ENCODE data around the gene ZBTB12. TPM values are rescaled to one million over a fixed set of nuclear protein-coding genes. Genes with fewer than 3 reads are reported as not detected.
A peak's percentile ranks its signal among the peaks of the same experiment; 100 is the strongest.

Gene ZBTB12
- total and polyA plus RNA-seq, 4 experiments from 2014 or later, result 2.4 to 2.5 TPM; not detected in 2

- H3K9me3 Mint-ChIP-seq, result no peaks in the 10 kb centered on the region
- Histone ChIP-seq H3K4me3 (ENCODE audit: low read length in 2 of 2) (peak overlapping the region in 1 of 2 donors; percentile 49), H3K4me1 (ENCODE audit: insufficient read depth, low read length) (peaks cover 34% of the 10 kb centered on the region), H3K27me3 (ENCODE audit: insufficient read depth, low read length) (no peaks in the 10 kb centered on the region), H3K36me3 (ENCODE audit: insufficient read depth, low read length) (no peaks in the 10 kb centered on the region), H3K27ac (ENCODE audit: low read depth, low read length) (peak overlapping the region; percentile 58), H3K9me3 (ENCODE audit: control insufficient read depth in 1 of 2, low read length in 2 of 2) (no peaks in the 10 kb centered on the region)
- CTCF ChIA-PET (ENCODE audit: partially characterized antibody), result no interaction called here
- peaks cover 17 to 40% (median 29%) of the 10 kb centered on the region in 4 donors for H3K4me1 Mint-ChIP-seq
- H3K27ac Mint-ChIP-seq, result peak overlapping the region in 5 of 7 donors; percentile 48 to 74 (median 71)
- peaks cover 0 to 13% of the 10 kb centered on the region in 2 donors for H3K36me3 Mint-ChIP-seq
- H3K27me3 Mint-ChIP-seq, result peaks cover 0 to under 1% of the 10 kb centered on the region in 2 donors
- peak overlapping the region in 7 of 8 donors; percentile 73 to 82 (median 75) for H3K4me3 Mint-ChIP-seq
- POLR2A ChIA-PET (ENCODE audit: partially characterized antibody), result interaction anchor here (0.7 to 2.3 kb wide), 7 partner anchors 44 to 360 kb away, joined by 3 to 17 read pairs (median 4); partner anchors contain the start of genes DDX39B, DXO, NELFE and SKIC2
- peak; percentile 69 to 77 (median 71) for DNase-seq
- intact Hi-C loops (cut with micrococcal nuclease), result no loop called here
Measured at GRCh38 chr6:31901415-31901952, 402 bp downstream of the ZBTB12 start.

- DNase-seq, result peak in 1 of 5 donors; percentile 40
- Histone ChIP-seq H3K27ac (ENCODE audit: low read depth, low read length) (peak overlapping the region; percentile 58), H3K4me1 (ENCODE audit: insufficient read depth, low read length) (peaks cover 39% of the 10 kb centered on the region), H3K27me3 (ENCODE audit: insufficient read depth, low read length) (no peaks in the 10 kb centered on the region), H3K9me3 (ENCODE audit: control insufficient read depth in 1 of 2, low read length in 2 of 2) (no peaks in the 10 kb centered on the region), H3K36me3 (ENCODE audit: insufficient read depth, low read length) (peaks cover under 1% of the 10 kb centered on the region), H3K4me3 (ENCODE audit: low read length in 2 of 2) (peak overlapping the region in 1 of 2 donors; percentile 49)
- Mint-ChIP-seq H3K4me1 (peaks cover 19 to 45% (median 31%) of the 10 kb centered on the region in 4 donors), H3K27ac (peak overlapping the region in 6 of 7 donors; percentile 9 to 78 (median 59)), H3K27me3 (no peaks in the 10 kb centered on the region), H3K36me3 (peaks cover 0 to 16% of the 10 kb centered on the region in 2 donors), H3K9me3 (no peaks in the 10 kb centered on the region), H3K4me3 (peak overlapping the region in 7 of 8 donors; percentile 73 to 82 (median 75))
- intact Hi-C loops (cut with micrococcal nuclease), result no loop called here
- ChIA-PET CTCF (ENCODE audit: partially characterized antibody) (no interaction called here), POLR2A (ENCODE audit: partially characterized antibody) (interaction anchor here (0.8 to 2.3 kb wide), 5 partner anchors 51 to 359 kb away, joined by 3 to 17 read pairs (median 4); partner anchors contain the start of genes DDX39B, DXO, NELFE and SKIC2)
Measured at GRCh38 chr6:31900917-31901414, 920 bp downstream of the ZBTB12 start.

GRCh38 chr6:31899882-31900722 is 1.8 kb downstream of the ZBTB12 start:
- peak overlapping the region in 6 of 8 donors; percentile 15 to 85 (median 58) for H3K4me3 Mint-ChIP-seq
- no peaks in the 10 kb centered on the region for H3K27me3 ChIP-seq (ENCODE audit: insufficient read depth, low read length)
- DNase-seq, result peak in 1 of 5 donors; percentile 51
- POLR2A ChIA-PET (ENCODE audit: partially characterized antibody), result interaction anchor here (1.1 kb wide), 1 partner anchor 359 kb away, joined by 3 read pairs; the partner anchor contains the start of gene DDX39B
- H3K27me3 Mint-ChIP-seq, result no peaks in the 10 kb centered on the region
- CTCF ChIA-PET (ENCODE audit: partially characterized antibody), result no interaction called here
- H3K4me3 ChIP-seq (ENCODE audit: low read length in 2 of 2), result no peak overlapping the region
- no peaks in the 10 kb centered on the region for H3K9me3 ChIP-seq (ENCODE audit: control insufficient read depth in 1 of 2, low read length in 2 of 2)
- intact Hi-C loops (cut with micrococcal nuclease), result loop anchor here (5.0 kb wide), 3 partner anchors 233 to 1307 kb away; partner anchors contain the start of genes AGPAT1, CSNK2B, LY6G5B and RING1
- no peaks in the 10 kb centered on the region for H3K9me3 Mint-ChIP-seq
- peaks cover 42% of the 10 kb centered on the region for H3K4me1 ChIP-seq (ENCODE audit: insufficient read depth, low read length)
- peak overlapping the region in 5 of 7 donors; percentile 36 to 96 (median 70) for H3K27ac Mint-ChIP-seq
- H3K36me3 Mint-ChIP-seq, result peaks cover 0 to 23% of the 10 kb centered on the region in 2 donors
- no peak overlapping the region for H3K27ac ChIP-seq (ENCODE audit: low read depth, low read length)
- H3K4me1 Mint-ChIP-seq, result peaks cover 22 to 51% (median 34%) of the 10 kb centered on the region in 4 donors
- peaks cover 8% of the 10 kb centered on the region for H3K36me3 ChIP-seq (ENCODE audit: insufficient read depth, low read length)

- no peaks in the 10 kb centered on the region for H3K9me3 ChIP-seq (ENCODE audit: control insufficient read depth in 1 of 2, low read length in 2 of 2)
- intact Hi-C loops (cut with micrococcal nuclease), result loop anchor here (5.0 kb wide), 3 partner anchors 232 to 1308 kb away; partner anchors contain the start of genes AGPAT1, CSNK2B, LY6G5B and RING1
- peaks cover 22 to 51% (median 34%) of the 10 kb centered on the region in 4 donors for H3K4me1 Mint-ChIP-seq
- no peaks in the 10 kb centered on the region for H3K27me3 Mint-ChIP-seq
- peaks cover 0 to 25% of the 10 kb centered on the region in 2 donors for H3K36me3 Mint-ChIP-seq
- DNase-seq, result no peak
- ChIA-PET CTCF (ENCODE audit: partially characterized antibody) (interaction anchor here (1.0 to 2.3 kb wide), 3 partner anchors 12 to 60 kb away, joined by 4 to 9 read pairs (median 6); partner anchors contain the start of genes NELFE and SKIC2), POLR2A (ENCODE audit: partially characterized antibody) (interaction anchor here (0.9 to 1.5 kb wide), 7 partner anchors 11 to 358 kb away, joined by 3 to 7 read pairs (median 5); partner anchors contain the start of genes ABHD16A, DDX39B and HSPA1B)
- H3K9me3 Mint-ChIP-seq, result no peaks in the 10 kb centered on the region
- H3K4me3 ChIP-seq (ENCODE audit: low read length in 2 of 2), result no peak overlapping the region
- no peaks in the 10 kb centered on the region for H3K27me3 ChIP-seq (ENCODE audit: insufficient read depth, low read length)
- H3K4me1 ChIP-seq (ENCODE audit: insufficient read depth, low read length), result peaks cover 42% of the 10 kb centered on the region
- H3K4me3 Mint-ChIP-seq, result peak overlapping the region in 7 of 8 donors; percentile 35 to 97 (median 75)
- peaks cover 8% of the 10 kb centered on the region for H3K36me3 ChIP-seq (ENCODE audit: insufficient read depth, low read length)
- peak overlapping the region in 6 of 7 donors; percentile 10 to 96 (median 73) for H3K27ac Mint-ChIP-seq
- no peak overlapping the region for H3K27ac ChIP-seq (ENCODE audit: low read depth, low read length)
Measured at GRCh38 chr6:31899215-31899614, 2.7 kb downstream of the ZBTB12 start.

GRCh38 chr6:31898383-31899011 is 3.4 kb downstream of the ZBTB12 start:
- Mint-ChIP-seq H3K9me3 (no peaks in the 10 kb centered on the region), H3K36me3 (peaks cover under 1 to 28% of the 10 kb centered on the region in 2 donors), H3K27me3 (no peaks in the 10 kb centered on the region), H3K27ac (peak overlapping the region; percentile 95 to 99 (median 97)), H3K4me3 (peak overlapping the region; percentile 92 to 99 (median 96)), H3K4me1 (peaks cover 22 to 51% (median 35%) of the 10 kb centered on the region in 4 donors)
- ChIA-PET CTCF (ENCODE audit: partially characterized antibody) (interaction anchor here (1.0 to 2.3 kb wide), 7 partner anchors 9 to 71 kb away, joined by 4 to 9 read pairs (median 5); partner anchors contain the start of genes CFB, HSPA1B, NELFE and NEU1), POLR2A (ENCODE audit: partially characterized antibody) (interaction anchor here (0.6 to 2.8 kb wide), 23 partner anchors 10 to 405 kb away, joined by 3 to 21 read pairs (median 5); partner anchors contain the start of genes ABHD16A, BAG6, C6orf47 and CSNK2B)
- H3K36me3 ChIP-seq (ENCODE audit: insufficient read depth, low read length), result peaks cover 9% of the 10 kb centered on the region
- no peaks in the 10 kb centered on the region for H3K27me3 ChIP-seq (ENCODE audit: insufficient read depth, low read length)
- H3K9me3 ChIP-seq (ENCODE audit: control insufficient read depth in 1 of 2, low read length in 2 of 2), result no peaks in the 10 kb centered on the region
- H3K27ac ChIP-seq (ENCODE audit: low read depth, low read length), result peak overlapping the region; percentile 88
- H3K4me3 ChIP-seq (ENCODE audit: low read length in 2 of 2), result peak overlapping the region; percentile 71 to 92
- DNase-seq, result peak; percentile 61 to 67 (median 66)
- intact Hi-C loops (cut with micrococcal nuclease), result loop anchor here (1.0 to 5.0 kb wide), 5 partner anchors 61 to 1309 kb away; partner anchors contain the start of genes AGPAT1, BAG6, CSNK2B and LY6G5B
- peaks cover 42% of the 10 kb centered on the region for H3K4me1 ChIP-seq (ENCODE audit: insufficient read depth, low read length)
